Activated CD8-positive, alpha-beta memory T cell treated with anti-CD3 and anti-CD28 coated beads, Interleukin-2, amount 10 ng/mL, durations not matched to agents 7 days and 5 days (primary cell): ENCODE data around the gene ABCD1. TPM values are rescaled to one million over a fixed set of nuclear protein-coding genes. Genes with fewer than 3 reads are reported as not detected.
A peak's percentile ranks its signal among the peaks of the same experiment; 100 is the strongest.
"Not testable (repeated sequence)": the region's sequence is repeated elsewhere in the genome, so short reads cannot be mapped to it uniquely, and the experiment has no call there.

Experiments used
- ATAC-seq: fragments of 150-1000 bp; cut with Tn5 transposase; one replicate; pipeline ENCODE4 v1.10.0; 2021; ENCODE audit warnings: moderate library complexity
- CTCF ChIA-PET: fragments of 350-600 bp; sonication (Branson Sonifier 250); formaldehyde crosslinking; loops from one replicate; lab custom pipeline; 2021; ENCODE audit warnings: antibody characterized with exemption; lab: Charles Lee
- DNase-seq: peaks from one replicate; pipeline ENCODE4 v3.0.0-alpha.2; 2020
- H3K27ac Mint-ChIP-seq: one replicate; pipeline ENCODE4 v1.8.0; 2021; ENCODE audit warnings: mild to moderate bottlenecking, mixed read lengths
- H3K27me3 Mint-ChIP-seq: one replicate; pipeline ENCODE4 v1.8.0; 2021; ENCODE audit warnings: mixed read lengths
- H3K36me3 Mint-ChIP-seq: one replicate; pipeline ENCODE4 v1.8.0; 2021; ENCODE audit warnings: mild to moderate bottlenecking, mixed read lengths
- H3K4me1 Mint-ChIP-seq: one replicate; pipeline ENCODE4 v1.8.0; 2021; ENCODE audit warnings: mixed read lengths
- H3K4me3 Mint-ChIP-seq: one replicate; pipeline ENCODE4 v1.8.0; 2021; ENCODE audit warnings: mild to moderate bottlenecking, moderate library complexity, mixed read lengths
- H3K9me3 Mint-ChIP-seq: one replicate; pipeline ENCODE4 v1.8.0; 2022; ENCODE audit warnings: low read depth, mixed read lengths
- total RNA-seq, 2 experiments: library from RNA; stranded (reverse); gene quantifications; one replicate each; pipeline ENCODE4 v1.2.3, GENCODE V29; 2021

The ABCD1 gene
- total RNA-seq, 2 experiments from 2014 or later: 10.7 to 18.3 TPM

DNA sequence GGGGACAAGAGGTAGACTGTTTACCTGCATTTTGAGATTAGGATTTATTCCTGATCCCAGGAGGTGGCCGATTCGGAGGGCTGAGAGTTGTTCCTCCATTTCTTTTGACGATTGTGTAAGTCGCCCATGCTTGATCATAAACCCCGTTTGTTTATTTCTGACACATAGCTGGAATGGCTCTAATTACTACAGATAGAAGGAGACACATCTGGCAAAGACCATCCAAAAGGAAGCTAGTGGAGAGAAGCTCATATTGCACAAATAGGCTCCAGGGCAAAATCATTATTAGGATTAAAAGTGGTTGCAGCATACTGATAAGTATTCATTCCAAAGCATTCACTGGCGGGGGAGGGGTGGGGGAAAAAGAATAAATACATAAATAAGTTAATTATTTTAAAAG lies 22.3 kb downstream of the ABCD1 start:
- H3K4me3 Mint-ChIP-seq, DNase-seq, CTCF ChIA-PET, H3K4me1 Mint-ChIP-seq, H3K36me3 Mint-ChIP-seq, H3K27ac Mint-ChIP-seq, H3K9me3 Mint-ChIP-seq, ATAC-seq: not testable (repeated sequence)
- peaks cover 17% of the 10 kb centered on the region for H3K27me3 Mint-ChIP-seq

DNA sequence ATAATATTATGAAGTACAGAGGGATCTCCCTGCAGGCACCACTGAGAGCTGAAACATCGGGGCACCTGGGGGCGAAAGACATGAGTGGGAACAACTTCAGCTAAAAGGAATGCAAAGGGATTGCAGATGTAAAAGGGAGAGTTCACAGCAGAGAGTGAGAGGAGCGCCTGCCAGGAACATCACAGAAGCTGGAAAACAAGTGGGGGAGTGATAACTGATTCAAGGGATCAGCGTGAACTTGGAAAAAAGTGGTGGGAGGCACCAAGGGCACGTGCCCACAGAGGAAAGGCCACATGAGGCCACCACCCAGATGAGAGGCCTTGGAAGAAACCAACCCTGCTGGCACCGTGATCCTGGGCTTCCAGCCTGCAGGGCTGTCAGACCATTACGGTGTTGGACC lies 24.4 kb downstream of the ABCD1 start:
- ATAC-seq, H3K36me3 Mint-ChIP-seq: not testable (repeated sequence)

DNA sequence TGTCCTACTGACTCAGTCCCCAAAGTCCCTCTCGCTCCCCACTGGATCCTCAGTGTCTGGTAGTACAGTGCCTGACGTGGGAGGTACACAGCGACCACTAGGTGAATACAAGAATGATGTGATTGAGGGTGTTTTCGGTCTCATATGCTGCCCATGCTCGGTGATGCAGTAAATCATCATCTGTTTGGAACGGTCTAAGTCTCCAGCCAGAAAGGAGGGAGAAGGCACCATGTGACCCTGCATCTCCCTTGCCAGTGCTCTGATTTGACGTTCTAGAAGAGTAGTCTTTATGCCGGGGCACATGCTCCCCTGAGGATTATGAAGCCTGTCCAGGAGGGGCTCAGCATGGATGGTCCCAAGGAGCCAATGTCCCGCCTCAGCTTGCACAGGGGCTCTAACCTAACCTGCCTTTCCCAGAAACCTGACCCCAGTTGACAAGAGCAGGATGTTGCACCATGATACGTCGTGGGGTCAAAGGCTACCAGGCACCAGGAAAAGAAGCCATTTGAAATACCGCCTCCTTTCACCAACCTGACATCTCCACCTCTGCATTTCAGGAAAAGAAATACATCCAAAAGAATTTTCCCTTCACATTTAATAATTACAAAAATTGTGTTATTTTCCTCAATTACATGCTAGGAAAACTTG lies 25.6 kb downstream of the ABCD1 start:
- CTCF ChIA-PET: no interaction called here
- no peaks in the 10 kb centered on the region for H3K36me3 Mint-ChIP-seq

More for the DNA sequence above, 24.4 kb downstream of the ABCD1 start:
- CTCF ChIA-PET: interaction anchor here (1.2 kb wide), 1 partner anchor 14 kb away, joined by 5 read pairs; no protein-coding TSS in a partner anchor
- not testable (repeated sequence) for H3K4me3 Mint-ChIP-seq, H3K27ac Mint-ChIP-seq, H3K4me1 Mint-ChIP-seq, H3K9me3 Mint-ChIP-seq, DNase-seq
- H3K27me3 Mint-ChIP-seq: peaks cover 19% of the 10 kb centered on the region

DNA sequence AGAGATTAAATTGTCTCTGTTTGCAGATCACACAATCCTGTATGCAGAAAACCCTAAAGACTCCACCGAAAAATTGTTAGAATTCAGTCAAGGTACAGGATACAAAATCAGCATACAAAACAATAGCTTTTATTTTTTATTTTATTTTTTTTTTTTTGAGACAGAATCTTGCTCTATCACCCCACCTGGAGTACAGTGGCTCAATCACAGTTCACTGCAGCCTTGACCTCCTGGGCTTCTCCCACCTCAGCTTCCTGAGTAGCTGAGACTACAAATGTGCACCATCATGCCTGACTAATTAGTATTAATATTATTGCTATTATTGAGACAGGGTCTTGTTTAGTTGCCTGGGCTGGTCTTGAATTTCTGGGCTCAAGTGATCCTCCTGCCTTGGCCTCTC lies 30.5 kb downstream of the ABCD1 start:
- Mint-ChIP-seq H3K36me3 (no peaks in the 10 kb centered on the region), H3K9me3 (no peaks in the 10 kb centered on the region), H3K4me3 (no peak overlapping the region), H3K27me3 (peaks cover 9% of the 10 kb centered on the region), H3K27ac (no peak overlapping the region), H3K4me1 (no peaks in the 10 kb centered on the region)
- CTCF ChIA-PET: interaction anchor here (0.6 kb wide), 1 partner anchor 1306 kb away, joined by 3 read pairs; no protein-coding TSS in a partner anchor
- ATAC-seq: no peak
- DNase-seq: no peak

More for the DNA sequence above, 25.6 kb downstream of the ABCD1 start:
- H3K4me1 Mint-ChIP-seq: no peaks in the 10 kb centered on the region
- ATAC-seq: no peak
- H3K27me3 Mint-ChIP-seq: peaks cover 16% of the 10 kb centered on the region
- H3K9me3 Mint-ChIP-seq: no peaks in the 10 kb centered on the region
- no peak overlapping the region for H3K4me3 Mint-ChIP-seq
- H3K27ac Mint-ChIP-seq: no peak overlapping the region
- DNase-seq: no peak

DNA sequence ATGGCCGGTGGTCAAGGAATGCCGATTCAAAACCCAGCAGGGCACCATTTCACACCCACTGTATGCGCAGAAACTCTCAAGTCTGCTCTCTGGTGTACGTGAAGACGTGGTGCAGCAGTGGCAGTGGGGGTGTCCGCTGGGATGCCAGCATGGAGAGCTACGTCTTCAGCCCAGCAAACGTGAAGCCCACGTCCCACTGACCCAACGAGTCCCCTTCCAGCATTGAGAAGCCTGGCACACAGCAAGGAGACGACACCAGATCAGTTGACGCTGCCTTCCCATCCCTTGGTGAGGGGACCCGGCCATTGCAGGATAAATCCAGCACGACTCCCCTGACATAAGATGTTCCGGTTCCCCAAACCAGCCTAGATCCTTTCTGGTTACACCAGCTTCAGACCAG lies 37.2 kb downstream of the ABCD1 start:
- no peaks in the 10 kb centered on the region for H3K27me3 Mint-ChIP-seq
- H3K27ac Mint-ChIP-seq: no peak overlapping the region
- CTCF ChIA-PET: no interaction called here
- no peaks in the 10 kb centered on the region for H3K36me3 Mint-ChIP-seq
- no peak overlapping the region for H3K4me3 Mint-ChIP-seq
- ATAC-seq (no peak), DNase-seq (no peak)
- H3K4me1 Mint-ChIP-seq: peaks cover 2% of the 10 kb centered on the region
- H3K9me3 Mint-ChIP-seq: no peaks in the 10 kb centered on the region

DNA sequence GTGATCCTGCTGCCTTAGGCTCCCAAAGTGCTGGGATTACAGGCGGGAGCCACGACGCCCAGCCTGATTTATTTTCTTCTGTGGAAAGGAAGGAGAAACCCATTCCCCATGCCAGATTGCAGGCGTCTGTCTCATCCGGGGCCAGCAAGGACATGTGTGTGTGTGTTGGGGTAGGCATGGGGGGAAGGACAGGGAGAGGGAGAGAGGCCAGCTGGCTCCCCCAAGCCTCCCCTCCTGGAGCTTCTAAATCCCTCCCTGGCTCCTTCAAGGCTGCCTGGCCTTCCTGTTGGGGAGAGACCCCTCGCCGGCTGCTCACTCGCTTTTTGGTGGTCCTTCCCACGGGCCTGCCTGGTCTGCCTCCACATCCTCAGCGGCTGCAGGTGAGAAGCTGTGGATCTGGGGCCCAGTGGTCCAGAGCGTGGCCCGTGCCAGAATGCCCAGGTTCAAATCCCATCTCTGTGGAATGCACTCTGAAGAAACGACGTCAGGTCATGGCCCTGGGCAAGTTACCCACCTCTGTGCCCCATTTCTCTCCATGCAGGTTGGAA lies 38.0 kb downstream of the ABCD1 start:
- peaks cover 2% of the 10 kb centered on the region for H3K4me1 Mint-ChIP-seq
- CTCF ChIA-PET: interaction anchor here (1.0 to 1.8 kb wide), 8 partner anchors 10 to 205 kb away, joined by 3 to 6 read pairs (median 4); partner anchors contain the start of genes IDH3G, RENBP, SLC6A8 and SSR4
- H3K27ac Mint-ChIP-seq: no peak overlapping the region
- H3K27me3 Mint-ChIP-seq: no peaks in the 10 kb centered on the region
- no peak for ATAC-seq
- no peaks in the 10 kb centered on the region for H3K36me3 Mint-ChIP-seq
- DNase-seq: no peak
- H3K4me3 Mint-ChIP-seq: no peak overlapping the region
- no peaks in the 10 kb centered on the region for H3K9me3 Mint-ChIP-seq

DNA sequence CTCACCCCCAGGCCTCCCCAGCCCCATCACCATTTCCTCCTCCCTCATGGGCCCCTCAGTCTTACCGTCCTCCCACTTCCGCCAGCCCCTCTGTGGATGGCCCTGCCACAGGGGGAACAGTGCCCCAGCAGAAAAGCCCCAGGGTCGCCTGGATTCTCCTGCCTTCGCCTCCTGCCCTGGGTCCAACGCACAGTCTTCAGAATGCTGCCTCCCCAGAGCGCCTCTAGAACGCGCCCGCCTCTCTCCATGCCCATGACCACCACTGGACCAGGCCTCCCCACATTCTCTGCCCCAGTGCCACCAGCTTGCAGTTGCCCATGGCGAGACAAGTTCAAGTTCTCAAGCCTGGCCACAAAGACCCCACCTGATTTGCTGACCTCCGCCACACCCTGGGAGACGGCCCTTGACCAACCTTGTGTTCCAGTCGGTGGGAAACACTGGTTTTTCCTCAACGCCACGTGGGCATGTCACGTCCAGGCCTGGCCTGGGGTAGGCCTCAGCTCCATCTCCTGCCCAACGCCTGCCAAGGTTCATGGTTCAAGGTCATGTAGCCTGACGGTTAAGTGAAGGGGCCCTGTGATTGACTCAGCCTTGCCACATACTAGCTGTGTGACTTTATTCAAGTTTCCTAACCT lies 38.8 kb downstream of the ABCD1 start:
- no peak for ATAC-seq
- H3K36me3 Mint-ChIP-seq: no peaks in the 10 kb centered on the region
- H3K4me3 Mint-ChIP-seq: no peak overlapping the region
- no peak for DNase-seq
- no peaks in the 10 kb centered on the region for H3K27me3 Mint-ChIP-seq
- no peak overlapping the region for H3K27ac Mint-ChIP-seq
- no peaks in the 10 kb centered on the region for H3K9me3 Mint-ChIP-seq
- CTCF ChIA-PET: interaction anchor here (0.6 to 1.8 kb wide), 13 partner anchors 9 to 207 kb away, joined by 3 to 10 read pairs (median 3); partner anchors contain the start of genes IDH3G, RENBP, SLC6A8 and SSR4
- H3K4me1 Mint-ChIP-seq: peaks cover 5% of the 10 kb centered on the region

DNA sequence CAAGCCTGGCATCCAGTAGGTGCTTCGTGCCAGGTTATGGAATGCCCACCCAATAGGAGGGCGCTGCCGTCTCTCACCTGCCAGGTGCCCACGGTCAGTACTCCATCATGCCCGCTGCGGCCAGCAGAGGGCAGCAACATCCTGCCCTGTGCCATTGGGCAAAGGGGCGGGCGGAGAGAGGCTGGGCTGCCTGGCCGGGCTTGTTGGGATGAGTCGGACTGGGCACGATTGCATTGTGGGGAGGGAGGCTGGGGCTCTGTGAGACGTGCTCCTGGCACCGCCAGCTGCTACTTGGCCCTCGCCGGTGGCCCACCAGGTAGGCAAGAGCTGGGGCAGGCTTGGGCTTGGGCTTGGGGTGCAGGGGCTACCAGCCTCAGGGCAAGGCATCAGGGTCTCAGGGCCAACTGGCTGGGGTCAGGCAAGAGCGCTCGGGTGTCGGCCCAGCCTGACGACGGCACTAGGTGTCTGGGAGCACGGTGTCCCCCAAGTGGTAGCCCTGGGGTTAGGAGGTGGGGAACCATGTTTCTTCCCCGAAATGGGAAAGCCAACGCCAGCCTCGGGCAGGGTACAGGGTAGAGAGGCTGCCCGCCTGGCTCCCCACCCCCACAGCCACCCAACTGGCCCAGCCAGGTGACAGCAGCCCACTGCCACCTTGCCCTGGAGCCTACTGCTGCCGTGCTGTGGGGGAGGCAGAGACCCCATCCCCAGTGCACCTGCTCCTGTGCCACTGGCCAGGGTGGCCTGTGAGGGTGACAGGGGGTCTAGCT lies 39.5 kb downstream of the ABCD1 start, which contains the start of gene PLXNB3:
TSS of gene PLXNB3 (plus strand) at position 261 of the 767 bp plus-strand sequence. CDS start 1,287 bp downstream, outside the sequence.
- Mint-ChIP-seq H3K27me3 (no peaks in the 10 kb centered on the region), H3K36me3 (no peaks in the 10 kb centered on the region), H3K4me3 (no peak within 1 kb of the TSS), H3K27ac (no peak within 1 kb of the TSS), H3K9me3 (no peaks in the 10 kb centered on the region), H3K4me1 (peaks cover 5% of the 10 kb centered on the region)
- DNase-seq (peak; percentile 77), ATAC-seq (peak; percentile 91)
- CTCF ChIA-PET: interaction anchor here (0.6 to 1.8 kb wide), 14 partner anchors 9 to 207 kb away, joined by 3 to 10 read pairs (median 3); partner anchors contain the start of genes ARHGAP4, IDH3G, RENBP and SSR4

DNA sequence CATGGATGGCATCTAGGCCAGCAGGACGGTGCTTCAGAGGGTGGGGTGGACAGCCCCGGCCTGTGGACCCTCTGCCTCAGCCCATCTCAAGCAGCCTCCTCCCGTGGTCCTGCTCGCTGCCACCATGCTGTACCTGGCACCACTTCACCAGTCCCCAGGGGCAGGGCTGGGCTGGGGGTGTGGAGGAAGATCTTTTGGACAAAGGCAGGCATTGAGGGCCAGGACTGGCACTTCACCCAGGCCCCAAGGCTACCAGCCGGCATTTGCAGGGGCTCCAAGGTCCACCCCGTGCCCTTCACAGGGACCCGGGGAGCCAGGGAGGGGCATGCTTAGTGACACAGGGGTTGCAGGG lies 40.1 kb downstream of the ABCD1 start:
- ATAC-seq: no peak

DNA sequence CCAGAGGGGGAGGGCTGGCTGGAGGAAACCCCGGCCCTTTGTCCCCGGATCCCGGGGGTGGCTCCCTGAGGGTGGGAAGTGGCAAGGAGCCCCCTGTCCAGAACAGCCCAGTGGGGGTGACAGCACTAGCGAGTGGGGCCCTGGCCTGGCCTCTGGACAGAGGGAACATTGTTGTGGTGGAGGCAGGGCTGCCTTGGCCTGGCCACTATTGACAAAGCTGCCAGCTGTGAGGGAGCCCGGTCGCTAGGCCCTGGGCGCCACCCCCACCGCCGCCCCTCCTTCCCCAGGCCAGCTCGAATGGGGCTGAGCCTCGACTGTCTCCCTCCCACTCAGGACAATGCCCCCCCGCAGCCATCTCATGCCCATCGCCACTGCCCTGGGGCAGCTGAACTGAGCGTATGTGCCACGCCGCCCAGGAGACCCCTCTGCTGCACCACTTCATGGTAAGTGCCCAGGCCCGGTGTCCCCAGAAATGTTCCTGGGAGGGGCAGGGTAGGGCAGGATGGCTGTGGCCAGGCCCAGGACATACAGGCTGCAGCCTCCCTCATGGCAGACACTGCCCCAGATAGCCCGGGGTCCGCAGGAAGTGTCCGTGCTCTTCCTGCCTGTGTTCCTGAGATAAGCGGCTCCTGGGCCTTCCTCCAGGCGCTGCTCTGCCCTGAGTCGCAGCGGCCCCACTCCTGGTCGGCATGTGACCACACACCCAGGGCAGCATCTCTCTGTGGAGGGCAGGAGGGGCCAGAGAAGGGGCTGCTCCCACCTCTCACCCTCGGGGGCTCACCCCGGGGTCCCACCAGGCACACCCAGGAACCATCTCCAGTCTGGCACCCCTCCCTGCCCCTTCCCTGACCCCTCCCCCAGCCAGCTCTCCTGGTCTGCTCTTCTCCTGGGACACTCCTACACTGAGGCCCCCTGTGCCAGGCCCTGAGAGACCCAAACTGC lies 40.8 kb downstream of the ABCD1 start:
- ATAC-seq: no peak
- H3K9me3 Mint-ChIP-seq: no peaks in the 10 kb centered on the region

More for the DNA sequence above, 40.1 kb downstream of the ABCD1 start:
- Mint-ChIP-seq H3K27me3 (no peaks in the 10 kb centered on the region), H3K9me3 (no peaks in the 10 kb centered on the region), H3K27ac (no peak overlapping the region), H3K36me3 (no peaks in the 10 kb centered on the region), H3K4me3 (no peak overlapping the region), H3K4me1 (peaks cover 5% of the 10 kb centered on the region)
- no peak for DNase-seq
- CTCF ChIA-PET: interaction anchor here (0.6 to 1.7 kb wide), 9 partner anchors 10 to 206 kb away, joined by 3 to 10 read pairs (median 3); partner anchors contain the start of genes ARHGAP4, IDH3G, RENBP and SSR4

DNA sequence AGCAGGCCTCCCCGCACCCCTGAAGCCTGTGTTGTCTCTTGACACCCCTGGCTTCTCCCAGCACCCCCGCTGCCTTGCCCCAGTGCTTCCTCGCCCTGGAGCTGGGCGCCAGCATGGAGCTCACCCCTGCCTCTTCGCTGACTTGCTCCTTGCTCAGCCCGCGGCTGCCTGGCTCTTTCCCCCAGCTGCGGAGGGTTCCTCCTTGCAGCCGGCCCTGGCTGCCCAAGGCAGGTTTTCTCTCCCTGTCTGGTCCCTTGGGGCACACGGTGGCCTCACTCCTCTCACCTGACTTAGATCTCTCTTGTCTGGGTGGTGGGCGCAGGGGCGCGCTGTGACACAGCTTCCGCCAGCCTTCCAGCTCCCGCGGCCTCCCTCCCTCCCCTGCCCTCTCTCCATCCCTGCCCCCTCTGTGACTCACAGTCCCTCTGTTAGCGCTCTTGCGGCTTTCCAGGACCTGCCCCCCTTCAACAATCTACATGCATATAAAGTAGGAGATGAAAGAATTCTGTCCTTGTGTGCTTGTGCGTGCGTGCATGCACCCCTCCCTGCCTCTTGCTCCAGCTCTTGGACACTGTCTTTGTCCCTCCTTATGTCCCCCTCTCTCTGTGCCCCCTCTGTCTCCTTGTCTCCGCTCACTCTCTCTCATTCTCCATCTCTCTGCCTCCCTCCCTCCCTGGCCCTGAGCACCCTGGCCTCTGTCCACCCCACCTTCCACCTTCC lies 41.6 kb downstream of the ABCD1 start:
- DNase-seq (no peak), ATAC-seq (peak; percentile 35)
- Mint-ChIP-seq H3K36me3 (no peaks in the 10 kb centered on the region), H3K27ac (no peak overlapping the region), H3K4me1 (peaks cover 5% of the 10 kb centered on the region), H3K4me3 (no peak overlapping the region), H3K9me3 (no peaks in the 10 kb centered on the region), H3K27me3 (no peaks in the 10 kb centered on the region)
- CTCF ChIA-PET: interaction anchor here (1.5 kb wide), 1 partner anchor 181 kb away, joined by 5 read pairs; no protein-coding TSS in a partner anchor

More for the DNA sequence above, 40.8 kb downstream of the ABCD1 start:
- H3K4me1 Mint-ChIP-seq: peaks cover 5% of the 10 kb centered on the region
- no peaks in the 10 kb centered on the region for H3K36me3 Mint-ChIP-seq
- no peak overlapping the region for H3K4me3 Mint-ChIP-seq
- CTCF ChIA-PET: interaction anchor here (1.1 to 1.5 kb wide), 3 partner anchors 137 to 182 kb away, joined by 3 to 5 read pairs (median 3); partner anchors contain the start of gene ARHGAP4
- no peak for DNase-seq
- H3K27ac Mint-ChIP-seq: no peak overlapping the region
- H3K27me3 Mint-ChIP-seq: no peaks in the 10 kb centered on the region
